Activated CD4-positive, alpha-beta T cell treated with anti-CD3 and anti-CD28 coated beads, Interleukin-2, Interleukin-6, amounts not matched to agents 100 ng/mL and 50 ng/mL, durations not matched to agents 16 hours and 8 hours (primary cell): ENCODE data around the gene PLIN4.
"Not testable (repeated sequence)": the region's sequence is repeated elsewhere in the genome, so short reads cannot be mapped to it uniquely, and the experiment has no call there.

Source experiments
- DNase-seq: peaks from one replicate; pipeline ENCODE4 v3.0.0-alpha.2; 2020

Gene PLIN4, protein sequence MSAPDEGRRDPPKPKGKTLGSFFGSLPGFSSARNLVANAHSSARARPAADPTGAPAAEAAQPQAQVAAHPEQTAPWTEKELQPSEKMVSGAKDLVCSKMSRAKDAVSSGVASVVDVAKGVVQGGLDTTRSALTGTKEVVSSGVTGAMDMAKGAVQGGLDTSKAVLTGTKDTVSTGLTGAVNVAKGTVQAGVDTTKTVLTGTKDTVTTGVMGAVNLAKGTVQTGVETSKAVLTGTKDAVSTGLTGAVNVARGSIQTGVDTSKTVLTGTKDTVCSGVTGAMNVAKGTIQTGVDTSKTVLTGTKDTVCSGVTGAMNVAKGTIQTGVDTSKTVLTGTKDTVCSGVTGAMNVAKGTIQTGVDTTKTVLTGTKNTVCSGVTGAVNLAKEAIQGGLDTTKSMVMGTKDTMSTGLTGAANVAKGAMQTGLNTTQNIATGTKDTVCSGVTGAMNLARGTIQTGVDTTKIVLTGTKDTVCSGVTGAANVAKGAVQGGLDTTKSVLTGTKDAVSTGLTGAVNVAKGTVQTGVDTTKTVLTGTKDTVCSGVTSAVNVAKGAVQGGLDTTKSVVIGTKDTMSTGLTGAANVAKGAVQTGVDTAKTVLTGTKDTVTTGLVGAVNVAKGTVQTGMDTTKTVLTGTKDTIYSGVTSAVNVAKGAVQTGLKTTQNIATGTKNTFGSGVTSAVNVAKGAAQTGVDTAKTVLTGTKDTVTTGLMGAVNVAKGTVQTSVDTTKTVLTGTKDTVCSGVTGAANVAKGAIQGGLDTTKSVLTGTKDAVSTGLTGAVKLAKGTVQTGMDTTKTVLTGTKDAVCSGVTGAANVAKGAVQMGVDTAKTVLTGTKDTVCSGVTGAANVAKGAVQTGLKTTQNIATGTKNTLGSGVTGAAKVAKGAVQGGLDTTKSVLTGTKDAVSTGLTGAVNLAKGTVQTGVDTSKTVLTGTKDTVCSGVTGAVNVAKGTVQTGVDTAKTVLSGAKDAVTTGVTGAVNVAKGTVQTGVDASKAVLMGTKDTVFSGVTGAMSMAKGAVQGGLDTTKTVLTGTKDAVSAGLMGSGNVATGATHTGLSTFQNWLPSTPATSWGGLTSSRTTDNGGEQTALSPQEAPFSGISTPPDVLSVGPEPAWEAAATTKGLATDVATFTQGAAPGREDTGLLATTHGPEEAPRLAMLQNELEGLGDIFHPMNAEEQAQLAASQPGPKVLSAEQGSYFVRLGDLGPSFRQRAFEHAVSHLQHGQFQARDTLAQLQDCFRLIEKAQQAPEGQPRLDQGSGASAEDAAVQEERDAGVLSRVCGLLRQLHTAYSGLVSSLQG (N-terminal part only)

DNA sequence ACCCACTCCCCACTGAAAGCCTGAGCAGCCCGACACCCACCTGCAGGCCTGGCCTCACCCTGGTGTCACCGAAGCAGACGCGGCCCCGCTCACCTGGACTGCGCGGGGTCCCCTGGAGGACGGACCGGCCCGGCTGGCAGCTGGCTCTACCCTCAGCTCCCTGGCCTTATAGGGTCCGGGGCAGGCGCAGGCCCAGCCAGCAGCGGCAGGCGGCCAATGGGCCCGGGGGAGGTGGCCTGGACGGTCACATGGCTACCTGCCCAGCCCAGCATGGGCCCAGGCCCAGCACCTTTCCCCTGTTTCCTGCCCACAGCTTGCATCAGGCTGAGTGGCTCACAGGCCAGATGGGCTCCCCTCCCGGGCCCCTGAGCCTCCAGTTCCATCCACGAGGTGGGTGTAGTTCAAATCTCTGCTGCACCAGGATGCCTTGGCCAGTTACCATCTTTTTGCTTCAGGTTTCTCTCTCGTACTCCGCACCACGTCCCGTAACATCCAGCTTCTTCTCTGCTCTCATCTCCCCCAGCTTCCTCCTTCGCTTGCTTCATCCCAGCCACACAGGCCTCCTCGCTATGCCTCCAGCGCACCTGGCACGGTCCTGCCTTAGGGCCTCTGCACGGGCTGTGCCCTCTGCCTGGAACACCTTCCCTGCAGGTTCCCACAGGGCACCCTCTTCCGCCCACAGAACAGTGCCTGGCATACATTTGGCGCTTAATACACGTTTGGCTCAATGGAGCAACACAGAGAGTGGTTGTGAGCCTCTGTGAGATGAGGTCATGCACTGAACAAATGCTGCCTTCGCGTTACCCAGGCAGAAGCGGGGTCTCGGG lies at the start of gene PLIN4:
PLIN4 (minus strand) TSS at position 142 of the 827 bp plus-strand sequence. CDS start 214 bp downstream, outside the sequence.
- DNase-seq, result no peak

GRCh38 chr19:4567584-4568071 lies 49.3 kb upstream of the PLIN4 start:
- DNase-seq, result peak; percentile 75

DNA sequence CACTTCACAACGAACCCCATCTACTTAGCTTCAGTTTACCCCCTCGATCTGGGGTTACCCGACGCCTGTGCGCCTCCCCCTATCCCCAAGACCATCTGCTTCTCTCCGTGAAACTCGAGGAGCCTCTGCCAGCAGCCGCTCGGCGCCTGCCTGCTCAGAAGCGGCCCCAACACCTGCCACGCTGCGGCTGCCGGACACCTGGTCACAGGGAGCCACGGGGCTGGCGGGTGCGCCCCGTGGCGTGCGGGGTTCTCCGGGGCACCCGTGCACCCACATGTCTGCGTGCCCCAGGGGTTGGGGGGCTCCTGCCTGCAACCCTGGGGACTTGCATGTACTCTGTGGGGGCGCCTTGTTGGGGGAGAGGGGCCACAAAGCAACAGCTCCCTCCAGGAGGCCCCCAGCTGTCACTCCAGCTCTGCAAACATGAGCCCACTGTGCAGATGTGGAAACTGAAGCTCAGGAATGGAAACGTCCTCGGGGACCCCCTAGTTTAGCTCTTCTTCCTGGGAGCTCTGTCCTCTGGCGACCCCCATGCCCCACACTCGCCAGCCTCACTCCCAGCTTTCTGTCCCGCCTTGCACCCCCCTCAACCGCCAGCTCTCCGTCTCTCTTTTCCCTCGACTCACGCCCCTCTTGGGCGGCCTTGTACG lies 48.2 kb upstream of the PLIN4 start:
- no peak for DNase-seq

DNA sequence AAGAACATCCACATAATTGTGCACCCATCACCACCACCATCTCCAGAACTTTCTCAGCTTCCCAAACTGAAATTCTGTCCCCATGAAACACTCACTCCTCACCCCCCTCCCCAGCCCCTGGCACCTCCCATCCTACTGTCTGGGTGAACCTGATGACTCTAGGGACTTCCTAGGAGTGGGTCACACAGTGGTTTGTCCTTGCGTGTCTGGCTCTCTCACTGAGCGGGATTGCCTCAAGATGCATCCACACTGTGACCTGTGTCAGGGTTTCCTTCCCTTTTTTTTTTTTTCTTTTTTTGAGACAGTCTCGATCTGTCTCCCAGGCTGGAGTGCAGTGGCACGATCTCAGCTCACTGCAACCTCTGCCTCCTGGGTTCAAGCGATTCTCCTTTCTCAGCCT lies 45.3 kb upstream of the PLIN4 start:
- DNase-seq, result not testable (repeated sequence)

- not testable (repeated sequence) for DNase-seq
Observed at GRCh38 chr19:4562085-4562484, 43.8 kb upstream of the PLIN4 start.

DNA sequence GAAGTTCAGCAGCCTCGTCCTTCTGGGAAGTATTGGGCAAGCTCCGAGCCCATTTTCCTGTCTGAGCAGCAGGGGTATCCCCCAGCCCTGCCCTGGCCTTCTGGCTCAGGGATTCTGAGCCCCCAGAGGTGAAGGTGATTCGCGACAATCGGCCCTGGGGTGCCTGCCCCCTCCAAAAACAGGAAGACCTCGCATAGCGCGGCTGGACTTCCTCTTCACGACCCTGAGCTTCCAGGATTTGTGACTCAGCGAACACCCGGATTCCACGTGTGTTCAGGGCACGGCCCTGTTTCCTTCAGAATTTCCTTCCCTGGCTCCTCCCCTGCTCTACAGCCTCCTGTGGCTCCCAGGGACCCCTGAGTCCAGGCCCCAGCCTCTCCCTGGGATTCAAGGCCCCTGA lies 41.3 kb upstream of the PLIN4 start, which contains the start of gene SEMA6B:
SEMA6B (minus strand) TSS at position 116 of the 400 bp plus-strand sequence. CDS start 1,227 bp downstream, outside the sequence.
- no peak for DNase-seq

DNA sequence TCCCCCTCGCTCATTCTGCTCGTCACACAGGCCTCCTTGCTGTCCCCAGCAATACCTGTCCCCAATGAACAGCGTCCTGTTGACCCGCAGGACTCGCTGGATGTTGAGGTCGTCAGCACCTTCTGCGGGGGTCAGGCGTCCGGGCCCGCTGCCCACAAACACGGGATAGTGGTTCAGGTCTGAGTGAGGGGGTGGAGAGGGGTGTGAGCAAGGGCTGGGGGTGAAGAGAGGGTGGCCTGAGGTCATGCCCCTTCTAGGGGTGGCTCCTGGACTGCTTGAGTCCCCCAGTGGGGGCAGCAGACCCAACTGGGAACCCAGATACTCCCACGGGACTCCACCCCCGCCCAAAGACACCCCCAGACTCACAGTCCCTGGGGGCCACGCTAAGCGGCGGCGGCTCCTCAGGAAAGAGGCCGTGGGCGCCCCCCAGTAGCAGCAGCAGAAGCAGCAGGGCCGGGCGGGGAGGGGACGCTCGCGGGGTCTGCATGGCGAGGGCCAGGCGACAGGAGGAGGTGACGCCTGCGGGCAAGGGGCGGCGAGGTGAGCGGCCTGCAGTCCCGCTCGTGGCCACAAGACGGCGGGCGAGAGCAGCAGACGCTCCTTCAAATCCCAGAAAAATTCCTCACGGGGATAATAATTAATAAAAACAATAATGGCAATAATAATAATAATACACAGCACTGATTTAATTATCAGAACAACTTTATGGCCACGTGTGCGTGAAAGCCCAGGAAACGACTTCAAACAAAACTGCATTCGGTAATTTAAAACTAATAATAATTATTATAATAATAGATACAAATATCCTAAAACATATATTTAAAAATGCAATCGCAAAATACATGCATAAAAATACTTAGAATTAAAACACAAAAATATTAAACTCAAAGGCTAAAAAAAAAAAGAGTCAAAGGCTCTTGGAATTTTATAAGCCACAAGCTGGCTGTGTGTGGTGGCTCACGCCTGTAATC lies 40.0 kb upstream of the PLIN4 start:
- peak; percentile 40 for DNase-seq

GRCh38 chr19:4557144-4557970 lies 39.1 kb upstream of the PLIN4 start:
- DNase-seq, result peak; percentile 18

DNA sequence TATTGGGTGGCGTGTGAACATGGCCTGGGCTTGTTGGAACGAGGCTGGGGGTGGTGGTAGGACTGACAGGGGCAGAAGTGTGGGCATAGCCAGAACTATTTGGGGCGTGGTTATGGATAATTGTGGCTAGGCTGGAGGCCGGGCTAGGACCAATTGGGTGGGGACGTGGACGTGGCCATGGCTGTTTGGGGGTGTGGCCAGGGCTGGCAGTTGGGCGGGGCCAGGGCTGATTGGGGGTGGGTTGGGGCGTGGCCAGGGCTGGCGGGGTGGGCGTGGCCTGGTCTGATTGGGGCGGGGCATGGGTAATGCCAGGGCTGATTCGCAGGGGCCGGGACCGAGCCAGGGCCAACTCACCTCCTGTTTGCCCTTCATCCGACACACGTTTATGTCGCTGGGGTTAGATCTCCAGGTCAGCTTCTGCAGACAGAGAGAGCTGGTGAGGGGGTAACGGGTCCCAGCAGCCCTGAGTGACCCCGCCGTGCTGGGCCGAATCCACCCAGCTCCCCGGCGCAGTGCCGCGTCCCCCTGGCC lies 38.4 kb upstream of the PLIN4 start:
- DNase-seq, result peak; percentile 33

DNA sequence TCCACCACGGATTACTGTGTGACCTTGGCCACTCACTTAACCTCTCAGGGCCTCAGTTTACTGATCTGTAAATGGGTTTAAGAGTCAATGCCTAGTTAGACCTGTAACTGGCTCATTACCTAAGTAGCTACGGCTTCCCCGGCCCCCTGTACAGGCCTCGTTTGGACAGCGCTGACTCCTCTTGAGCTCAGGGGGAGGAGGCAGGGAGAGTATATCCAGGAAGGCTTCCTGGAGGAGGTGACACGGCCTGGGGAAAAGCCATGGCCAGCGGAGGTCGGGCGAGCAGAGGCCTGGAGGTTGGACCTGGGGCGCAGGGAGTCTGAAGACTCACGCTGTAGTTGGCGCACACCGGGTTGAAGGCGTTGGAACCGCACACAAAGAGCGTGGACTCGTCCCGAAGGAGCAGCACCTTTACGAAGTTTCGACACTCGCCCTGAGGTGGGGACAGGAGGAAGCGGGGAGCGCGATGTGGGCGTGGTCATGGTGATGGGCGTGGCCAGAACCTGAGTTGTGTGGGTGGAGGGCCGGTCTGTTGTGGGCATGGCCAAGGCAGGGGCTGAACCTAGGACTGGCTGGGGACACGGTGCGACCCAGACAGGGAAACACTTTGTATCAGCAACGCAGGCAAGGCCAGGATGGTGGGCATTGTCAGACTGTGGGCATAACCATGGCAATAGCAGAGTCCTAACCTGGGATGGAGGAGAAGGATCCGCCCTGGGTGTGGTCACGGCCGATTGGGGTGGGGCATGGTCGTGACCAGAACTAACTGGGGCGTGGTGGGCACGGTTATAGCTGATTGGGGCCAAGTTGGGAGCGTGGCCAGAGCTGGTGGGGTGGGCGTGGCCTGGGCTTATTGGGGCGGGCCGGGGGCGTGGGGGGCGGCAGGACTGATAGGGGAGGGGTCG lies 37.6 kb upstream of the PLIN4 start:
- DNase-seq, result no peak

- DNase-seq, result no peak
Observed at GRCh38 chr19:4554717-4555116, 36.4 kb upstream of the PLIN4 start.

GRCh38 chr19:4553775-4554174 lies 35.5 kb upstream of the PLIN4 start:
- DNase-seq, result no peak

GRCh38 chr19:4553092-4553695 lies 34.9 kb upstream of the PLIN4 start:
- no peak for DNase-seq

GRCh38 chr19:4552525-4552819 lies 34.2 kb upstream of the PLIN4 start:
- no peak for DNase-seq

DNA sequence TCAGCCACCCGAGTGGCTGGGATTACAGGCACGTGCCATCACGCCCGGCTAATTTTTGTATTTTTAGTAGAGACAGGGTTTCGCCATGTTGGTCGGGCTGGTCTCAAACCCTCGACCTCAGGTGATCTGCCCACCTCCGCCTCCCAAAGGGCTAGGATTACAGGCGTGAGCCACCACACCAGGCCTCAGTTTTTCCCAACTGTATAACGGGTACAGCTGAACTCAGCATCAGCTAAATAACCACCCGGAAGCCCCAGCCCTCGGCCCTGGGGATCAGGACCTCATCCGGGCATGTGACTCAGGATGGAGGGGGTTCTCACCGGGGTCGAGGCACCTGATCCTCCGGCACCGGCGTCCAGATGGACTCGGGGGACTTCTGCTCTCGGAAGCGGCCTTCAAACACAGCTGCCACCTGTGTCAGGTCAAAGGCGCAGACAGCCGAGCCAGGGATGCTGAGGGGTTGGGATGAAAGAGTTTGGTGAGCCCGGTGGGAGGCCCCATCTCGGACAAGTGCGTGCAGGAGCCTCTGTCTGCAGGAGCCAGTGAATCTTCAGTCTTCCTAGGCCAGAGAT lies 32.3 kb upstream of the PLIN4 start:
- no peak for DNase-seq

DNA sequence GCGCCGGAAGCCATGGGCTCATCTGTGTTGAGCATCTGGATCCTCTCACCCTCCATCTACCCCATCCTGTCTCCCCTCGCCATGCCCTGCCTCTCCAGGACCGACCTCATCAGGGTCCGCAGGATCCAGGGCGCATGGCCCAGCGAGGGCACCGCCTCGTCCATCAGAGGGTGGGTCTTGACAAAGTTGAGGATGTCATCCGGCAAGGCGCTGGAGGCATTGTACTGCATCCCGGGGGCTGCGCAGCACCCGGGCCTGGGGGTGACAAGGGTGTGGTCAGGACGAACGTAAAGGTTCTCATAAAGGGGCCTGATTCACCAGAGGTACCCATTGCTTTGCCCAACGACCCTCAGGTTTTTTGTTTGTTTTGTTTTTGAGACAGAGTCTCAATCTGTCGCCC lies 31.7 kb upstream of the PLIN4 start:
- DNase-seq, result no peak

GRCh38 chr19:4548238-4548584 lies 29.9 kb upstream of the PLIN4 start:
- no peak for DNase-seq
